ENCODE results near the gene FBXL2.

DNA sequence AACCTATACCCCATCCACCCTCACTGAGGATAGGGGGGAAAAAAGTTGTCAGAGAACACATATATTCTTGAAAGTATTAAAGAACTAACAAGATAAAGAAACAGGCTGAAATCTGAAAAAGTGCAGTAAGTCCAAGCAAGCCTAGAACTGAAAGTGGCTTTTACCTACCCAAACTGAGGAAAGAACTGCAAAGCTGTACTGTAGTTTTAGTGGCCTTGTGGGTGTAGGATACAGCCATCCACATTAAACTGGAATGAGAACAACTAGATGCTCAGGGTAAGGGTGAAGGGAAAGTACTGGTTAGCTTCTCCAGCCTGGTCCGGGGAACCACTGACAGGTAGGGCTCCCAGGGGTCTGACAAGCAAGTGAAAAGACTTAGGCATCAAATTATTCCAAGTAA, 152.8 kb downstream of the FBXL2 start:
- TF ChIP-seq, protein P1, sequence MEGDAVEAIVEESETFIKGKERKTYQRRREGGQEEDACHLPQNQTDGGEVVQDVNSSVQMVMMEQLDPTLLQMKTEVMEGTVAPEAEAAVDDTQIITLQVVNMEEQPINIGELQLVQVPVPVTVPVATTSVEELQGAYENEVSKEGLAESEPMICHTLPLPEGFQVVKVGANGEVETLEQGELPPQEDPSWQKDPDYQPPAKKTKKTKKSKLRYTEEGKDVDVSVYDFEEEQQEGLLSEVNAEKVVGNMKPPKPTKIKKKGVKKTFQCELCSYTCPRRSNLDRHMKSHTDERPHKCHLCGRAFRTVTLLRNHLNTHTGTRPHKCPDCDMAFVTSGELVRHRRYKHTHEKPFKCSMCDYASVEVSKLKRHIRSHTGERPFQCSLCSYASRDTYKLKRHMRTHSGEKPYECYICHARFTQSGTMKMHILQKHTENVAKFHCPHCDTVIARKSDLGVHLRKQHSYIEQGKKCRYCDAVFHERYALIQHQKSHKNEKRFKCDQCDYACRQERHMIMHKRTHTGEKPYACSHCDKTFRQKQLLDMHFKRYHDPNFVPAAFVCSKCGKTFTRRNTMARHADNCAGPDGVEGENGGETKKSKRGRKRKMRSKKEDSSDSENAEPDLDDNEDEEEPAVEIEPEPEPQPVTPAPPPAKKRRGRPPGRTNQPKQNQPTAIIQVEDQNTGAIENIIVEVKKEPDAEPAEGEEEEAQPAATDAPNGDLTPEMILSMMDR (IDR thresholded peaks at IDR 0.05) = no peak
- TF ChIP-seq POLR2A (IDR thresholded peaks at IDR 0.05) (no peak), POLR2AphosphoS5 (IDR thresholded peaks at IDR 0.05) (no peak), EP300 (IDR thresholded peaks at IDR 0.05) (no peak)

Data from suprapubic skin (tissue), 4 donors.